ENCODE results near the gene ARHGAP6.

- TF ChIP-seq TCF4 (CRISPR knock-in tag; IDR thresholded peaks at IDR 0.05; ENCODE audit: borderline replicate concordance) (no peak), CSDC2 (CRISPR knock-in tag; IDR thresholded peaks at IDR 0.05) (no peak)
- TF ChIP-seq, protein P1, sequence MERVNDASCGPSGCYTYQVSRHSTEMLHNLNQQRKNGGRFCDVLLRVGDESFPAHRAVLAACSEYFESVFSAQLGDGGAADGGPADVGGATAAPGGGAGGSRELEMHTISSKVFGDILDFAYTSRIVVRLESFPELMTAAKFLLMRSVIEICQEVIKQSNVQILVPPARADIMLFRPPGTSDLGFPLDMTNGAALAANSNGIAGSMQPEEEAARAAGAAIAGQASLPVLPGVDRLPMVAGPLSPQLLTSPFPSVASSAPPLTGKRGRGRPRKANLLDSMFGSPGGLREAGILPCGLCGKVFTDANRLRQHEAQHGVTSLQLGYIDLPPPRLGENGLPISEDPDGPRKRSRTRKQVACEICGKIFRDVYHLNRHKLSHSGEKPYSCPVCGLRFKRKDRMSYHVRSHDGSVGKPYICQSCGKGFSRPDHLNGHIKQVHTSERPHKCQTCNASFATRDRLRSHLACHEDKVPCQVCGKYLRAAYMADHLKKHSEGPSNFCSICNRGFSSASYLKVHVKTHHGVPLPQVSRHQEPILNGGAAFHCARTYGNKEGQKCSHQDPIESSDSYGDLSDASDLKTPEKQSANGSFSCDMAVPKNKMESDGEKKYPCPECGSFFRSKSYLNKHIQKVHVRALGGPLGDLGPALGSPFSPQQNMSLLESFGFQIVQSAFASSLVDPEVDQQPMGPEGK (CRISPR knock-in tag; IDR thresholded peaks at IDR 0.05; ENCODE audit: borderline replicate concordance) = no peak
Observed at GRCh38 chrX:11159149-11159548, 506.6 kb downstream of the ARHGAP6 start.
